A549 (cell line): ENCODE results near the gene ATP6V0A1. TPM values are rescaled to one million over a fixed set of nuclear protein-coding genes. Genes with fewer than 3 reads are reported as not detected.

ENCODE experiments used
- ATAC-seq, 2 experiments: fragments of 200-7000 bp in 1 of 2; fragments of >200 bp in 1 of 2; cut with Nextera tagmentation in 1 of 2; cut with Tn5 transposase in 1 of 2; 3 replicates each; pipeline versions ENCODE4 v1.8.0 to v1.9.1; 2018 to 2020; ENCODE audit warnings: mild to moderate bottlenecking in 1 of 2, moderate library complexity in 1 of 2
- CTCF ChIA-PET: fragments of 300-600 bp; sonication (Branson Sonifier 250); formaldehyde crosslinking; extraction: SDS; loops from one replicate; lab custom pipeline; 2021; ENCODE audit warnings: antibody characterized with exemption, inconsistent platforms; lab: Yijun Ruan, JAX
- POLR2A ChIA-PET: fragments of 350-600 bp; formaldehyde crosslinking; extraction: SDS; loops from one replicate; lab custom pipeline; 2021; ENCODE audit warnings: antibody characterized with exemption, inconsistent platforms; lab: Yijun Ruan, JAX
- DNase-seq, 2 experiments: peaks; one replicate each; pipeline versions ENCODE4 v3.0.0 to v3.0.0-alpha.2; 2011 to 2016; ENCODE audit warnings: low read depth in 1 of 2, low spot score in 1 of 2
- FAIRE-seq: peaks from 2 replicates; lab custom pipeline; 2011; peaks lifted over from hg19 to GRCh38; lab: Jason Lieb, UNC
- H3K27ac ChIP-seq, 2 experiments: fragments of >200 bp; sonication (Bioruptor Twin); formaldehyde crosslinking; 3 replicates each; pipeline ENCODE4 v1.5.1; 2016 to 2017
- H3K4me1 ChIP-seq: fragments of >200 bp; sonication (Bioruptor Twin); formaldehyde crosslinking; 3 replicates; pipeline ENCODE4 v1.6.1; 2016
- H3K4me2 ChIP-seq: fragments of >200 bp; sonication (Bioruptor Twin); formaldehyde crosslinking; 3 replicates; pipeline ENCODE4 v1.6.1; 2016
- H3K4me3 ChIP-seq: fragments of >200 bp; sonication (Bioruptor Twin); formaldehyde crosslinking; 3 replicates; pipeline ENCODE4 v1.5.1; 2016
- H3K9me3 ChIP-seq: fragments of >200 bp; sonication (Bioruptor Twin); formaldehyde crosslinking; 3 replicates; pipeline ENCODE4 v1.6.1; 2016
- BCL3 ChIP-seq: fragments of >200 bp; sonication (Bioruptor Twin); formaldehyde crosslinking; IDR thresholded peaks from 3 replicates; pipeline ENCODE4 v1.6.1; 2016
- CBX2 ChIP-seq: fragments of 200-600 bp; sonication (generic); IDR thresholded peaks from 2 replicates; pipeline ENCODE4 v1.6.1; 2016; ENCODE audit warnings: low read depth, mild to moderate bottlenecking, borderline replicate concordance
- CBX8 ChIP-seq: fragments of 200-600 bp; sonication (generic); IDR thresholded peaks from 2 replicates; pipeline ENCODE4 v1.6.1; 2016
- CHD2 ChIP-seq: fragments of 150-350 bp; IDR thresholded peaks from 2 replicates; pipeline ENCODE4 v1.6.1; 2014; ENCODE audit warnings: low read length; ENCODE audit not compliant: partially characterized antibody
- E2F6 ChIP-seq: IDR thresholded peaks from 2 replicates; pipeline ENCODE4 v1.6.1; 2012; ENCODE audit warnings: low read depth, borderline replicate concordance
- EHF ChIP-seq: fragments of 250-450 bp; sonication (Bioruptor Pico); IDR thresholded peaks from 2 replicates; pipeline ENCODE4 v1.5.0; 2020; ENCODE audit warnings: mild to moderate bottlenecking
- EP300 ChIP-seq, 2 experiments: fragments of >200 bp; sonication (Bioruptor Twin); formaldehyde crosslinking; IDR thresholded peaks; 2 replicates in 1 of 2; 3 replicates in 1 of 2; pipeline ENCODE4 v1.6.1; 2016 to 2017
- FOSB ChIP-seq: fragments of 250-450 bp; sonication (Bioruptor Pico); IDR thresholded peaks from 2 replicates; pipeline ENCODE4 v1.5.0; 2020; ENCODE audit warnings: mild to moderate bottlenecking, moderate library complexity
- FOSL2 ChIP-seq, 2 experiments: fragments of 450-650 bp in 1 of 2; fragments of >200 bp in 1 of 2; sonication (Bioruptor Twin) in 1 of 2; formaldehyde crosslinking; IDR thresholded peaks; 2 replicates each; pipeline versions ENCODE4 v1.5.0 to v1.6.1; 2016 to 2020; ENCODE audit warnings: mild to moderate bottlenecking in 1 of 2, moderate library complexity in 1 of 2
- HEYL ChIP-seq: fragments of 250-450 bp; sonication (Bioruptor Pico); IDR thresholded peaks from 2 replicates; pipeline ENCODE4 v1.8.0; 2021; ENCODE audit warnings: mild to moderate bottlenecking, moderate library complexity
- JUN ChIP-seq, 2 experiments: fragments of >200 bp; sonication (Bioruptor Twin); formaldehyde crosslinking; IDR thresholded peaks; 2 replicates in 1 of 2; 3 replicates in 1 of 2; pipeline ENCODE4 v1.6.1; 2016 to 2017
- KDM1A ChIP-seq: fragments of 200-600 bp; sonication (generic); IDR thresholded peaks from 2 replicates; pipeline ENCODE4 v1.6.1; 2016; ENCODE audit warnings: low read depth, mild to moderate bottlenecking
- MAX ChIP-seq: IDR thresholded peaks from 2 replicates; pipeline ENCODE4 v1.6.1; 2012
- POLR2A ChIP-seq: IDR thresholded peaks from 2 replicates; pipeline ENCODE4 v1.6.1; 2012; ENCODE audit warnings: mild to moderate bottlenecking, low read length
- REST ChIP-seq: fragments of 200-600 bp; sonication (generic); IDR thresholded peaks from 2 replicates; pipeline ENCODE4 v1.6.1; 2016; ENCODE audit warnings: antibody characterized with exemption, mild to moderate bottlenecking, moderate library complexity
- TFCP2L1 ChIP-seq: fragments of 250-450 bp; sonication (Bioruptor Pico); IDR thresholded peaks from 2 replicates; pipeline ENCODE4 v1.5.0; 2021; ENCODE audit warnings: mild to moderate bottlenecking
- TP53 ChIP-seq: fragments of 250-450 bp; sonication (Bioruptor Pico); IDR thresholded peaks from 2 replicates; pipeline ENCODE4 v1.5.0; 2021; ENCODE audit warnings: mild to moderate bottlenecking, moderate library complexity
- USF2 ChIP-seq: fragments of 450-650 bp; IDR thresholded peaks from 2 replicates; pipeline ENCODE4 v1.6.1; 2014; ENCODE audit warnings: antibody characterized with exemption
- WGBS: methylation state at CpG from one replicate; pipeline ENCODE4 v1.1.6; 2017; ENCODE audit errors: missing lambda C conversion rate; 5-methylcytosine and 5-hydroxymethylcytosine counted together
- polyA plus RNA-seq, 4 experiments: library from polyadenylated mRNA; depleted of rRNA in 3 of 4; stranded (reverse); fragments of >200 nt; fragmentation: RNase III in 1 of 4; extraction: RNeasy Plus Mini Kit Qiagen cat#74134 plus additional on column Dnase treatment in 1 of 4; gene quantifications; 2 replicates in 3 of 4; 3 replicates in 1 of 4; pipeline ENCODE4 v1.2.3, GENCODE V29; 2011 to 2017

Gene ATP6V0A1
- polyA plus RNA-seq, 2 of the 4 experiments (the other 2 are of a cell fraction) = 27.3 to 33.7 TPM

GRCh38 chr17:42566883-42567573 is 108.3 kb downstream of the ATP6V0A1 start, which contains the start of gene MLX:
TSS of gene MLX (plus strand) at chr17:42567100. CDS start at chr17:42567125, 25 bp downstream.
- TF ChIP-seq FOSL2 (IDR thresholded peaks at IDR 0.05) (no peak), FOSL2 (CRISPR knock-in tag; IDR thresholded peaks at IDR 0.05) (0 out of 2 replicates have a peak, but pooled peaks have one; percentile 5), HEYL (CRISPR knock-in tag) (no peak), FOSB (no peak), CBX8 (no peak), E2F6 (peak; percentile 20; the same call in 1 of the 2 replicates), MAX (peak; percentile 87), CBX2 (no peak), EHF (CRISPR knock-in tag) (no peak), POLR2A (peak; percentile 42), KDM1A (no peak), USF2 (peak; percentile 98), JUN (IDR thresholded peaks at IDR 0.05) (peak in 1 of 2 experiments; percentile 90; a peak in 3 of 5 replicates), REST (no peak), TP53 (CRISPR knock-in tag) (no peak), TFCP2L1 (CRISPR knock-in tag) (no peak), BCL3 (peak; percentile 75; the same call in 2 of the 3 replicates)
- TF ChIP-seq, all 56 proteins: peak for 7
- CTCF ChIA-PET = interaction anchor here (0.6 to 9.3 kb wide), 7 partner anchors 12 to 1964 kb away, joined by 3 to 120 read pairs (median 6); partner anchors contain the start of gene PSMC3IP
- DNase-seq = peak; percentile 94 to 100
- Histone ChIP-seq H3K9me3 (no peaks in the 10 kb centered on the region), H3K4me1 (peaks cover 32% of the 10 kb centered on the region), H3K27ac (peak within 1 kb of the TSS; percentile 96), H3K4me3 (peak within 1 kb of the TSS; percentile 93), H3K4me2 (peak within 1 kb of the TSS; percentile 85)
- FAIRE-seq = no peak
- POLR2A ChIA-PET = interaction anchor here (1.9 to 3.5 kb wide), 2 partner anchors 10 to 13 kb away, joined by 7 to 17 read pairs; partner anchors contain the start of gene PSMC3IP
- WGBS = 3% methylated on average over 37 of the region's 72 CpGs
- ATAC-seq = peak; percentile 52 to 74

- POLR2A ChIA-PET = interaction anchor here (3.5 kb wide), 1 partner anchor 8 kb away, joined by 17 read pairs; the partner anchor contains the start of gene PSMC3IP
- Histone ChIP-seq H3K4me2 (peak overlapping the region; percentile 85; the same call in 2 of the 3 replicates), H3K4me1 (peaks cover 25% of the 10 kb centered on the region), H3K4me3 (no peak overlapping the region), H3K9me3 (no peaks in the 10 kb centered on the region), H3K27ac (no peak overlapping the region)
- CTCF ChIA-PET = interaction anchor here (0.6 to 9.3 kb wide), 10 partner anchors 10 to 549 kb away, joined by 3 to 120 read pairs (median 4); partner anchors contain the start of genes BECN1, PSMC3IP, RETREG3 and TUBG1
- TF ChIP-seq EP300 (IDR thresholded peaks at IDR 0.05) (no peak), CHD2 (no peak), REST (no peak)
- ATAC-seq (no peak), DNase-seq (no peak), FAIRE-seq (no peak)
- 89% methylated on average over 14 of the region's 14 CpGs for WGBS
These were observed 109.8 kb downstream of the ATP6V0A1 start for GRCh38 chr17:42568341-42569111.
